Measurements from ENCODE around the gene SEC31B. TPM values are rescaled to one million over a fixed set of nuclear protein-coding genes. Genes with fewer than 3 reads are reported as not detected.

SEC31B gene, protein sequence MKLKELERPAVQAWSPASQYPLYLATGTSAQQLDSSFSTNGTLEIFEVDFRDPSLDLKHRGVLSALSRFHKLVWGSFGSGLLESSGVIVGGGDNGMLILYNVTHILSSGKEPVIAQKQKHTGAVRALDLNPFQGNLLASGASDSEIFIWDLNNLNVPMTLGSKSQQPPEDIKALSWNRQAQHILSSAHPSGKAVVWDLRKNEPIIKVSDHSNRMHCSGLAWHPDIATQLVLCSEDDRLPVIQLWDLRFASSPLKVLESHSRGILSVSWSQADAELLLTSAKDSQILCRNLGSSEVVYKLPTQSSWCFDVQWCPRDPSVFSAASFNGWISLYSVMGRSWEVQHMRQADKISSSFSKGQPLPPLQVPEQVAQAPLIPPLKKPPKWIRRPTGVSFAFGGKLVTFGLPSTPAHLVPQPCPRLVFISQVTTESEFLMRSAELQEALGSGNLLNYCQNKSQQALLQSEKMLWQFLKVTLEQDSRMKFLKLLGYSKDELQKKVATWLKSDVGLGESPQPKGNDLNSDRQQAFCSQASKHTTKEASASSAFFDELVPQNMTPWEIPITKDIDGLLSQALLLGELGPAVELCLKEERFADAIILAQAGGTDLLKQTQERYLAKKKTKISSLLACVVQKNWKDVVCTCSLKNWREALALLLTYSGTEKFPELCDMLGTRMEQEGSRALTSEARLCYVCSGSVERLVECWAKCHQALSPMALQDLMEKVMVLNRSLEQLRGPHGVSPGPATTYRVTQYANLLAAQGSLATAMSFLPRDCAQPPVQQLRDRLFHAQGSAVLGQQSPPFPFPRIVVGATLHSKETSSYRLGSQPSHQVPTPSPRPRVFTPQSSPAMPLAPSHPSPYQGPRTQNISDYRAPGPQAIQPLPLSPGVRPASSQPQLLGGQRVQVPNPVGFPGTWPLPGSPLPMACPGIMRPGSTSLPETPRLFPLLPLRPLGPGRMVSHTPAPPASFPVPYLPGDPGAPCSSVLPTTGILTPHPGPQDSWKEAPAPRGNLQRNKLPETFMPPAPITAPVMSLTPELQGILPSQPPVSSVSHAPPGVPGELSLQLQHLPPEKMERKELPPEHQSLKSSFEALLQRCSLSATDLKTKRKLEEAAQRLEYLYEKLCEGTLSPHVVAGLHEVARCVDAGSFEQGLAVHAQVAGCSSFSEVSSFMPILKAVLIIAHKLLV
- 1.6 and 1.7 TPM in 2 replicates for total RNA-seq

DNA sequence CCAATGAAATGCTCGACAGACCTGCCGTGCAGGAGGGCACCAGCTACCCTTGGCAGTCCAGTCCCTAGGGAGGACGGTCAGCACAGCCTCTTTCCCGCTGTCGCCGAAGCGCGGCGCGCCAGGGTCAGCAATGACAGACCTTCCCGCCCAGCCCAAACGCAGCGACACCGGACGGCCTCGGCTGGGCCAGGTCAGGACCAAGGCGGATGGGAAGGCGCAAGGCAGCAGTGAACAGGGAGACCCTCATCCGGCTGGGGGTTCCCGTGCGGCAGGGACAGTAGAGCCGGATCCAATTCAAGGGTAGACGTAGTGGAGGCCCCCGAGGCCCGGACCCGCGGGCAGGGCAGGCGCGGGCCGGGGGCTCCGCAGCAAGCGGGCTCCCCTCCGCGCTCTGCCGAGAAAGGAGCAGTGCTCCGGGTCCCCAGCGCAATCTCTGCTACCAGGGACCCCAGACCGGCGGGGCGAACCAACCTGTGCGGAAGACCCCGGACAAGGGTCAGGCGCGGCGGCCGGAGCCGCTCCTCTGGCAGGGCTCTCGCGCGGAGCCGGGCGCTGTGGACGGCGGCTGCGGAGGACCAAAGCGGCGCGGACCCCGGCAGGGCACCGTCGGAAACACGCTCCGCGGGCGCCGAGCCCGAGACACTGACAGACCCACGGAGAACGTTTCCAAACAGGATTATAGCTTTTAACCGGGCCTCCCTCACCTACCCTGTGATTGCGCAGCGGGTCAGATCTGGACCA, at the start of gene SEC31B:
Gene SEC31B, minus strand, starts transcription at position 551 of the 741 bp plus-strand sequence. CDS start 2,909 bp downstream, outside the sequence.
- FAIRE-seq: no peak
- peak within 1 kb of the TSS; percentile 22 for H3K4me3 ChIP-seq (ENCODE audit: low read depth, low read length)

DNA sequence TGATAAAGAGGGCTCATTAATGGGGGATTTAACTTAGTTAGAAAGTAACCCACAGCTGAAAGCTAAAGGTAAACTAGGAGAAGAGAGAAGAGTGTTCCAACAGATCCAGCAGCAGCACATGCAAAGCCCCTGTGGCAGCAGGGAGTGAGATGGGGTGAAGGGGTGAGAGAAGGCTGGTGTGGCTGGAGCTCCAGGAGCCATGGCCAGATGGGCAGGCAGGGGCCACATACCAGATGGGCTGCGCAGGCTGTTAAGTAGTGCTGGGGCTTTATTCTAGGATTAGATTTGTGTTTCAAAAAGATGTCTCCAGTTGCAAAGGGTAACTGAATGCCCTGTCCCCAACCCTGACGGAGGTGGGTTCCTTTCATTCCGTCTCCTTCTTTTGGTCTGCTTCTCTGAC, 49.3 kb upstream of the SEC31B start:
- TF ChIP-seq, protein P1, sequence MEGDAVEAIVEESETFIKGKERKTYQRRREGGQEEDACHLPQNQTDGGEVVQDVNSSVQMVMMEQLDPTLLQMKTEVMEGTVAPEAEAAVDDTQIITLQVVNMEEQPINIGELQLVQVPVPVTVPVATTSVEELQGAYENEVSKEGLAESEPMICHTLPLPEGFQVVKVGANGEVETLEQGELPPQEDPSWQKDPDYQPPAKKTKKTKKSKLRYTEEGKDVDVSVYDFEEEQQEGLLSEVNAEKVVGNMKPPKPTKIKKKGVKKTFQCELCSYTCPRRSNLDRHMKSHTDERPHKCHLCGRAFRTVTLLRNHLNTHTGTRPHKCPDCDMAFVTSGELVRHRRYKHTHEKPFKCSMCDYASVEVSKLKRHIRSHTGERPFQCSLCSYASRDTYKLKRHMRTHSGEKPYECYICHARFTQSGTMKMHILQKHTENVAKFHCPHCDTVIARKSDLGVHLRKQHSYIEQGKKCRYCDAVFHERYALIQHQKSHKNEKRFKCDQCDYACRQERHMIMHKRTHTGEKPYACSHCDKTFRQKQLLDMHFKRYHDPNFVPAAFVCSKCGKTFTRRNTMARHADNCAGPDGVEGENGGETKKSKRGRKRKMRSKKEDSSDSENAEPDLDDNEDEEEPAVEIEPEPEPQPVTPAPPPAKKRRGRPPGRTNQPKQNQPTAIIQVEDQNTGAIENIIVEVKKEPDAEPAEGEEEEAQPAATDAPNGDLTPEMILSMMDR (IDR thresholded peaks at IDR 0.05; ENCODE audit: insufficient read depth, low read length, severe bottlenecking): no peak
- no peak overlapping the region for H3K4me3 ChIP-seq (ENCODE audit: low read depth, low read length)
- no peaks in the 10 kb centered on the region for H3K36me3 ChIP-seq (ENCODE audit: control insufficient read depth, insufficient read depth, low read length)
- FAIRE-seq: no peak
- peaks cover 33% of the 10 kb centered on the region for H3K27me3 ChIP-seq (ENCODE audit: control insufficient read depth, insufficient read depth, low read length)
- DNase-seq (ENCODE audit: low read depth): no peak

More for the DNA sequence above, at the start of gene SEC31B:
- no peak for DNase-seq (ENCODE audit: low read depth)
- H3K27me3 ChIP-seq (ENCODE audit: control insufficient read depth, insufficient read depth, low read length): no peaks in the 10 kb centered on the region
- peaks cover 3% of the 10 kb centered on the region for H3K36me3 ChIP-seq (ENCODE audit: control insufficient read depth, insufficient read depth, low read length)
- TF ChIP-seq, protein P1 (IDR thresholded peaks at IDR 0.05; ENCODE audit: insufficient read depth, low read length, severe bottlenecking): peak; percentile 6

DNA sequence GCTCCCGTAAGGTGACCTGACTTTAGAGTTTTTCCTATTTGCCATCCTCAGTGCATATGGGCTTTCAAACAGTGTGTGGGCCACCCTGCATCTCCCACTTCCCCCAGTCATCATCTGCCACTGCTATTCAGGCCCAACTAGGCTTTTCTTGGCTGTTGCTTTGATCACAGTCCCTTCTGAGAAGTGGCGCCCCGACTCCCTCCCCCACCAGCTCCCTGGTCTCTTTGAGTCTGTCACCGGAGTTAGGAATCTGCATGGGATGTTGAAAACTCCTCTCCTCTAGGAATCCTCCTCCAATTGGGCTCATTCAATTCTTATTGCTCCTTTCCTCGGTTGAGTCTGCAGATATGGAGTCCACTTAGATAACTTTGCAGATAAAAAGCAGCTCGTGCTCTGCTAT, 48.2 kb upstream of the SEC31B start:
- no peaks in the 10 kb centered on the region for H3K36me3 ChIP-seq (ENCODE audit: control insufficient read depth, insufficient read depth, low read length)
- DNase-seq (ENCODE audit: low read depth): no peak
- TF ChIP-seq, protein P1 (IDR thresholded peaks at IDR 0.05; ENCODE audit: insufficient read depth, low read length, severe bottlenecking): no peak
- FAIRE-seq: peak; percentile 7
- H3K4me3 ChIP-seq (ENCODE audit: low read depth, low read length): no peak overlapping the region
- peaks cover 33% of the 10 kb centered on the region for H3K27me3 ChIP-seq (ENCODE audit: control insufficient read depth, insufficient read depth, low read length)

DNA sequence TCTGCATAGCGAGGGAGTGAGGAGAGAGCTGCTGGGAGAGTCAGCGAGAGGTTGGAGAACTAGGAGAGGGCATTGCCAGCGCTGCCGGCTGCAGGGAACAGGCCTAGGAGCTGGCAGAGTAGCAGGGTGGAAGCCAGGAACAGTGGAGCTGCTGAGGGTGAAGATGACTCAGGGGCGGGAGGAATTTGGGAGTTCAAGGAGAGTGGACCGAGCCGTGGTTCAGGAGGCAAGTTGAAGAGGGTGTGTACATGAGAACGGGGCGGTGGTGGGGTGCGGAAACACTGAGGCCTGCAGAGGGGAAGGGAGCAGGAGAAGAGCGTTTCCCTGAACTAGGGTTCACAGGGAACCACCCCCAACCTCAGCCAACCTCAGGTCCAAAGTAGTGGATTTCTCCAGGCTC, 47.6 kb upstream of the SEC31B start:
- Histone ChIP-seq H3K27me3 (ENCODE audit: control insufficient read depth, insufficient read depth, low read length) (peaks cover 33% of the 10 kb centered on the region), H3K36me3 (ENCODE audit: control insufficient read depth, insufficient read depth, low read length) (no peaks in the 10 kb centered on the region), H3K4me3 (ENCODE audit: low read depth, low read length) (no peak overlapping the region)
- no peak for DNase-seq (ENCODE audit: low read depth)
- FAIRE-seq: no peak
- TF ChIP-seq, protein P1 (IDR thresholded peaks at IDR 0.05; ENCODE audit: insufficient read depth, low read length, severe bottlenecking): no peak

DNA sequence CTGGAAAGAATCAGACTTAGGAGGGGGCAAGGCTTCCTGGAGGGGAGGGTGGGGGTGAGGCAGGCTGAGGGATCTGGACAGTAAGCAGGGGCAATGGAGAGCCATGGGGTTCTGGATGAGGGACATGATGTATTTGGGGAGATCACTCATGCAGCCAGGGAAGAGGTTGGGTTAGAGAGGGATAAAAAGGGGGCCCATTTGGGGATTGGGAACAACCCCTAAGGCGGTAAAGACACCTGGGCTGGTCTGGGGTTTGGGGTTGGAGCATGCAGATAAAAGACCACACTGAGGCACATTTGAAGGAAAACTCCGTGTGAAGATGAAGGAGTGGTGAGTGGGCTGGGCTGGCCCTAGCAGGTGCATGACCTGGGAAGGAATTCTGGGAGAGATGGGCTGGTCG, 46.9 kb upstream of the SEC31B start:
- no peaks in the 10 kb centered on the region for H3K36me3 ChIP-seq (ENCODE audit: control insufficient read depth, insufficient read depth, low read length)
- no peak overlapping the region for H3K4me3 ChIP-seq (ENCODE audit: low read depth, low read length)
- no peak for DNase-seq (ENCODE audit: low read depth)
- TF ChIP-seq, protein P1 (IDR thresholded peaks at IDR 0.05; ENCODE audit: insufficient read depth, low read length, severe bottlenecking): no peak
- FAIRE-seq: no peak
- H3K27me3 ChIP-seq (ENCODE audit: control insufficient read depth, insufficient read depth, low read length): peaks cover 33% of the 10 kb centered on the region
